OCI-LY7 (cell line): ENCODE data around the gene PAFAH1B1.

Source experiments
- CTCF ChIP-seq: fragments of 200-600 bp; sonication (generic); conservative IDR thresholded peaks from 2 replicates; pipeline ENCODE4 v1.5.1; 2014; ENCODE audit warnings: mild to moderate bottlenecking, antibody characterized with exemption, low read length, moderate library complexity, mixed read lengths
- EZH2phosphoT487 ChIP-seq: fragments of 200-600 bp; sonication (generic); IDR thresholded peaks from 2 replicates; pipeline ENCODE4 v1.6.1; 2018; ENCODE audit warnings: low read depth, borderline replicate concordance, mild to moderate bottlenecking, mixed run types, antibody characterized with exemption, low read length, moderate library complexity, mixed read lengths

- TF ChIP-seq CTCF (no peak), EZH2phosphoT487 (no peak)
Observed at GRCh38 chr17:2595716-2596115, 2.3 kb downstream of the PAFAH1B1 start.
